HG03108 (cell line): ENCODE data around the gene PPCS.
"Not testable (repeated sequence)": the region's sequence is repeated elsewhere in the genome, so short reads cannot be mapped to it uniquely, and the experiment has no call there.

Source experiments
- ATAC-seq: cut with Tn5 transposase; IDR thresholded peaks from one replicate; pipeline ENCODE4 v1.9.1; 2021; ENCODE audit warnings: moderate library complexity; ENCODE audit not compliant: unreplicated experiment

PPCS gene

DNA sequence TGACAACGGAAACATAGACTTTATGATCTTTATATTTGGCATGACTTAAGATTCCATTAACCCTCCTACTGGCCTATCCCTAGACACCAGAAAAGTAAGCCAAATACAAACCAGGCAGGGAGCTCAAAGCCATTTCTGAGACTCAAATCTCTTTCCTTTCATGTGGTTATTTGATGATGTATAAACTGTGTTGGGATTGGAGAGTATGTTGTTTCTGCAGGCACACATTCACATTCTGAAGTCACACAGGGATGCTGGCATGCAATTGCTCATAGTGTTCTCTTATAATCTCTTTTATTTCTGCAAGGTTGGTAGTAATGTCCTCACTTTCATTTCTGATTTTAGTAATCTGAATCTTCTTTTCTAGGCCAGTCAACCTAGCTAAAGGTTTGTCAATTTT lies 6.3 kb upstream of the PPCS start:
- ATAC-seq, result no peak

DNA sequence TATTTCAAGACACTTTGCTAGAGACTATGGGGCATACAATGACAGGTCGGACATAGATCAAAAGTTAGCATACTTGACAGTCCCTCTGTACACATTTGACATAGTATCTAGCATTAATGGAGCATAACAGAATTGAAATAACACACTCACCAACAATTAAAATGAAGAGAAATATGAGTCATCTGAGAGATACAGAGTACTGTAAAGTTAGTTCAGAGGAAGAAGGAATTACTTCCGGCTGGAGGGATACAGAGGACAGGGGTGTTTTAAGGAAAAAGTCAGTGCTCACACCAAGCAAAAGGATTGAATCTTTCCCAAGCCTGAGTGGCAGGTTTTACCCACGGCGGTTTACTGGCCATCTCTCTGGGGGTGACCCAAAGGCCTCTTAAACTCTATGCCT lies 3.0 kb upstream of the PPCS start:
- ATAC-seq, result no peak

DNA sequence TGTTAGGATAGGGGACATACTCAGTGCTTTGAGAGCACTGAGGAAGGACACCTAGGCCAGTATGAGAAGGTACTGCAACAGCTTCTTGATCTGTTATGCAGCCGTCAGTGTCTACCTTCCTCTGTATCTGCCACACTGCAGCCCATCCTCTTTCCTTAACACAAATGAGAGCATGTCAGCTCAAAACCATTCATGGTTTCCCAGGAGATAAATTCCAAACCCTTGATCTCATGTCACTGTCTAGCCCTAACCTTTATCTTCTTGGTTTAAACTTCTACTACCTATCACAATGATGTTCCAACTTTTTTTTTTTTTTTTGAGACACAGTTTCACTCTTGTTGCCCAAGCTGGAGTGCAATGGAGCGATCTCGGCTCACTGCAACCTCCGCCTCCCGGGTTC lies 1.9 kb upstream of the PPCS start:
- no peak for ATAC-seq

DNA sequence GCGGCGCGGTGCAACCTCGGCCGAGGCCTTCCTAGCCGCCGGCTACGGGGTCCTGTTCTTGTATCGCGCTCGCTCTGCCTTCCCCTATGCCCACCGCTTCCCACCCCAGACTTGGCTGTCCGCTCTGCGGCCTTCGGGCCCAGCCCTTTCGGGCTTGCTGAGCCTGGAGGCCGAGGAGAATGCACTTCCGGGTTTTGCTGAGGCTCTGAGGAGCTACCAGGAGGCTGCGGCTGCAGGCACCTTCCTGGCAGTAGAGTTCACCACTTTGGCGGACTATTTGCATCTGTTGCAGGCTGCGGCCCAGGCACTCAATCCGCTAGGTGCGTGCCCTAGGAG lies 379 bp downstream of the PPCS start:
- ATAC-seq, result peak; percentile 42

DNA sequence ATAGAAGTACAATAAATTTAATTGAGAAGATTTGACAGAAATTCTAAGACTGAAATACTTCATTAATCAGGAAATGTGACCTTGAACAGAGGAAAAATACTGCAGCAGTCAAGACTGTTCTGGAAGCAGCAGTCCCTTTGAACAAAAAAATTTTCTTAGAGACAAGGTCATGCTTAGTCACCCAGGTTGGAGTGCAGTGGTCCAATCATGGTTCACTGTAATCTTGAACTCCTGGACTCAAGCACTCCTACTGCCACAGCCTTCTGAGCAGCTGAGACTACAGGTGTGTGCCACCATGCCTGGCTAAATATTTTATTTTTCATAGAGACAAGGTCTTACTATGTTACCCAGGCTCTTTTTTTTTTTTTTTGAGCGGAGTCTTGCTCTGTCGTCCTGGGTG lies 4.9 kb downstream of the PPCS start:
- ATAC-seq, result no peak

DNA sequence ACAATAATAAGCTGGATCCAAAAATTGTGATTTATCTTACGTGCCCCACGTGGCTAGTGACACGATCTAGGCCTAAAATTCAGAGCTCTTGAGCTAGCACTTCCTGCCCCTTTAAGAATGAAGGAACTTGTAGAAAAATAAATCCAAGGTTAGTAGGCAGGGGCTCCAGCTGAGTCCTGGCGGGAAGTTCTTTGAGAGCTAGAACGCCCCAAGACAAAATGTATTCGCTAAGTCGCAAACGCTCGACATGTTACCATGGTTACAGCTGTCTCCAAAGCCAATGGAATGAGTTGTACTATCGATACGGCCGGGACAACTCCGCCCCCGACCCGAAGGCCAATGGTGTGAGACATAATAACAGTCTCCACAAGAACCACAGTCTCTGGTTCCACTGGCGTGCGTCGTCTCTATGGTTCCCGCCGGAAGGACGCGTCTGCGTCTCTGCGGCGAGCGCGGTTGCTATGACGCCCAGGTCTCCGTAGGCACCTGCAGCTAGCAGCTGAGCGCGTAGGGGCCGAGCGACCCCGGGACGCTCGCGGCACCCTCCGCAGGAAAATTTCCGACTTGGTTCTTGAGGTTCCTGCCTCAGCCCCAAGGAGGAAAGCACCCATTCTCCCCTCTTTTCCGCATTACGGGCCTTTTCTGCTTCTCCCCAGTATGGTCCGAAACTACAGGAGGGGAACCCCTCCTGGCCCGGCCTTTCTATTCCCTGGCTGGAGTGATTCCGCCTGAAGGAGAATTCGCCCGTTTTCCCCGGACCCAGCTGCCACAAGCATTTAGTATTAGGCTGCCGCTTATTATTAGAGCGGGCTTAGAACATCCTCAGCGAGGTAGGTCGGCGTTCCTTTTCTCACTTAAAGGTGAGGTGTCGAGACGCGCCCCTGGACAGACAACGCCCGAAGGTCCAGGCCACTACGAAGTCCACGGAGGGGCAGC lies 6.8 kb downstream of the PPCS start, which contains the start of gene CCDC30:
CCDC30 (plus strand) TSS at position 459 of the 936 bp plus-strand sequence. CDS start 17,266 bp downstream, outside the sequence.
- peak; percentile 99 for ATAC-seq

DNA sequence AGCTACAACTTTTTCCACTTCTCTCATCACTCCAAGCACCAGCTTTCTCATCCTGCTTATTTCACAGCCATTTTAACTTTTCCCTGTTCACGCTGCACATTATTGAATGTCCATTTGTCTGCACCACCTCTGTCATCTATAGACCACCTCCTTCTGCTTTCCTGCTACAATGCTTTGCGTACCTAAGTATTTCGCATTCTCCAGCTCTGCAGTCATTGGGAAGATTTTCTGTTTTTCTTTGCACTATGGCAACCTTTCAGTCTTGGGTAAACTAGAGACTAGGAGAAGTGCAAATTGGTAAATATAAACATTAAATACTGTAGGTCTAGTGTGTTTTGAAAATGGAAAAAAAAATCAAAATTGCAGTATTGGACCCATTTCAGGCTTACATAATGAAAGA lies 7.6 kb downstream of the PPCS start:
- no peak for ATAC-seq

DNA sequence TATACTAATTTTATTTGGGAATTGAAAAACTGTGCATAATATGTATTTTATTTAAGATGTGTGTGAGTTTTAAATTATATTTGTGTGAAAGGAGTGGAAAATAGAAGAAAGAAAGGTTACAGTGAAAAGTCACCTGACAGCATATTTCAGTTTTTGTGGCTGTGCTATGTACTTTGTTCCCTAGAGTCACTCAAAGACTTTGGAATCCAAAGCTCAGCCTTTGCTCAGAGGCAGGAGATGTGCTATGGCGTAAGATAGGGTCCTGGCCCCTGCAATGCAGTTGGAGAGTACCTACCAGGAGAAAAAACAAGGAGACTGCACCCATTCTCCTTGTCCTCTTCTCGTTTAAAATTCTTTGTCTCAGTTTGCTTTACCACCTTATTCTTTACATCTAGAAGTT lies 9.7 kb downstream of the PPCS start:
- ATAC-seq, result no peak

DNA sequence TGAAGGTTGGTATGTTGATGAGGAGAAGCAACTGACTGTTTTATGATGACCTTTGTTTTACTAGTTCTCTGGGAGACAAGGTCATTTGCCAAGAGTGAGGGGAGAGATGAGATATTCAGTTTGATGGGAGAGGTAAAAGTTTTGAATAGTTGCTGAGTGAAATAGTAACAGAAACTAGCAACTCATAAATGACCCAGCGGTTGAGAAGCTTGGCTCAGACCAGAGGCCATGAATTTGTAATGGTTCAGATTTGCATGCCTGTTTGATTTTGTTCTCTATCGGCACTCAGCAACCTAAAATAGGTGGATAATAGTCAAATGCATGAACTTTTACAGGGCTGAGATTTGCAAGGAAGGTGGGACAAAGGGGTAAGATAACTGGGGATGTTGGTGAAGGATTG lies 13.4 kb downstream of the PPCS start:
- ATAC-seq, result no peak

DNA sequence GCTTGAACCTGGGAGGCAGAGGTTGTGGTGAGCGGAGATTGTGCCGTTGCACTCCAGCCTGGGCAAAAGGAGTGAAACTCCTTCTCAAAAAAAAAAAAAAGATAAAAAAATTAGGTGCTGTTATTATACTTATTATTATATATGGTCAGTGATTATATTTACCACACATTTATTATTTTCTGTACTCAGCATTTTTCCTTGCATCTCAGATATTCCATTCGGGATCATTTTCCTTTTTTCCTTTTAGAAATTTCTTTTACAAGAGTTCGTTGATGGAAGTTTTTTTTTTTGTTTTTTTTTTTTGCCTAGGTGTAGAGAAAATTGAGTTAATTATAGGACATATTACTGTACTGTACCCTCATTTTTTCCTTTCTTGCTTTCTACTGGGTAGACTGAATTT lies 20.3 kb downstream of the PPCS start:
- ATAC-seq, result no peak

DNA sequence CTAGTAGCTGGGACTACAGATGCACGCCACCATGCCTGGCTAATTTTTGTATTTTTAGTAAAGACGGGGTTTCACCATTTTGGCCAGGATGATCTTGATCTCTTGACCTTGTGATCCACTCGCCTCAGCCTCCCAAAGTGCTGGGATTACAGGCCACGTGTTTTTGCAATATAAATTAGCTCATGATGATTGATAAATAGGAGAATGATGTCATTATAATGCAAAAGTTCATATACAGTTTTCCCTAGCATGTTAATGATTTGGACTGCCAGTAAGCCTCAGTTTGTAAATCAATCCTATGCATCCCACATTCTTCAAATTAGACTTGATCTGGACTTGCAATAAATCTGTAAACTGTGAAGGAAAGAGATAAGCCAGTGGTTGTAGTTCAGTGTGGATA lies 21.0 kb downstream of the PPCS start:
- ATAC-seq, result not testable (repeated sequence)

DNA sequence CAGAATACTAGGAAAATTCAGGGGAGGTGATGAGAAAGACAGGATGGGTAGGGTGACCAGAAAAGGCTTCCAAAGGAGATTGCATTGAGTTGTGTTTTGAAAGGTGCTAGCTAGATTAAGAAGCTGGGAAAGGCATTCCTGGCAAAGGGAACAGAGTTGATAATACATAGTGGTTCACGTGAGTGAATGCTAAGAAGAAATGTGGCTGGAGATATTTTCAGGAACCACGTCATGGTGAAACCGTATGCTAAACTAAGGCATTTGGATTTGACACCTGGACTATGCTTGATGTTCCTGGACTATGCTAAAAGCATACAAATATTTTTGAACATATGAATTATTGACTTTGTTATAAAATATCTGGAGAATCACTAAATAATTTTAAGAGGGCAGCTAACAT lies 21.4 kb downstream of the PPCS start:
- no peak for ATAC-seq

DNA sequence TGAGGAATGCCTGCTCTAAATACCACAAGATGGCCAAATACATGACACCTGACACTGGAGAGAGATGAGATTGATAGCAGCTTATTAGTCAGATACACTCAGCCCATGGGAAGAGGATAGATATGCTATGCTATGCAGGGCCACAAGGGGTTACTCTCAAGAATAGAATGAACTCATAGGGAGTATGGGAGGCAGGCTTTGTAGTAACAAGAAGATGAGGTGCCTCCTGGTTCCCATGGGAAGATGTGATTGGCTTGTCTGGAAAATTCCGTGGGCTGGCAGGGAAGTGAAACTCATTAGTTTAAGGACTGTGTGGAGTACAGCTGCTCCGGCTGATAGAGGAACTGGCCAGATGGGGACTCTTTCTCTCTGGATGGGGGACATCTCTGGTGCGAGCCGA lies 23.3 kb downstream of the PPCS start:
- ATAC-seq, result no peak

DNA sequence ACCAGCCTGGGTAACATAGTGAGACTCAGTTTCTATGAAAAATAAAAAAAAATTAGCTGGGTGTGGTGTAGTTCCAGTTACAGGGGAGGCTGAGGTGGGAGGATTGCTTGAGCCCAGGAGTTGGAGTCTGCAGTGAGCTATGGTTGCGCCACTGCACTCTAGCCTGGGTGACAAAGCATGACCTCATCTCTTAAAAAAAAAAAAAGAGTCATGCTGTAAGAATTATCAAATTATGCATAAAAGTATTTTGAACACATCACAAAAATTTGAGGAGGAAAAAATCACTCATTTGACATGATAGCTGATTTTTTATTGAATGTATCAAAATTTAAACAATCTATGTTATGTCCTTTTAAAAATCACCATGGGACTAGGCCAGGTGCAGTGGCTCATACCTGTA lies 24.6 kb downstream of the PPCS start:
- ATAC-seq, result no peak

DNA sequence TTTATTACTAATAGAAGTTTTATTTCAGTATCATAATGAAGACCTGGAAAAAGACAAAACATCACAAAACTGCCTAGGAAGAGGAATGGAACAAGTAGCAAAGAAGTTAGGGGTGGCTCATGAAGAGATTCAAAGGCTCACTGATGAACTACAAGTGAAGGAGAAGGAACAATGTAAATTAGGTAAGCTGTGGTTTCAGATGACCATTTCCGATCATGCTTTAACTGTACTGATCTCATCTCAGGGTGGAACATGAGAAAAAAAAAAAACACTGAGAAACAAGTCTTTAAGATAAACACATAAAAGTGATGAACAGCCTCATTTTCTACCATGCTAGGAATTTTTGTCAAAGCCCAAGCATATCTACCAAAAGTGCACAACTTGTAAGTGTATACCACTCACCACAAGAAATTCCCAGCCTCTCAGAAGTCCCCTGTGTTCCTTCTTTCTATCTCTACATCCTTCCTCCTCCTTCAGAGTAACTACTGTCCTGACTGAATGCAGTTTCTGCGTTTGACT lies 26.4 kb downstream of the PPCS start:
- no peak for ATAC-seq

DNA sequence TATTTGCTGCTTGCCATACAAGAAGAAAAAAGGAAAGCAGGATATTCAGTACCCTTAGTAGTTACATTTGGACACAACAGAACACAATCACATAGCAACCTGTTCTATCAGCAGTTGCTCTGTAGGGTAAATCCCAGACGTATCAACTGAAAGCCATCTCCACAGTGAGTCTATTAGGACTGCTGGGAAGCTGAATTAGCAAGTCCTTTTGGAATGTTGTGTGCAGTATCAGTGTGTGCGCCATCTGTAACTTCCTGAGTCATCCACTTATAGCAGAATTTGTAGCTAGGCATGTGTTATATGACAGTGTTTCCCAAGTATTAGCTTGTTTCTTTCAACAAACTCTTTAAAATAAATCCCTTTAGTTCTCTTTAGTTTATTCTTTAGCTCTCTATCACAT lies 28.0 kb downstream of the PPCS start:
- ATAC-seq, result no peak

DNA sequence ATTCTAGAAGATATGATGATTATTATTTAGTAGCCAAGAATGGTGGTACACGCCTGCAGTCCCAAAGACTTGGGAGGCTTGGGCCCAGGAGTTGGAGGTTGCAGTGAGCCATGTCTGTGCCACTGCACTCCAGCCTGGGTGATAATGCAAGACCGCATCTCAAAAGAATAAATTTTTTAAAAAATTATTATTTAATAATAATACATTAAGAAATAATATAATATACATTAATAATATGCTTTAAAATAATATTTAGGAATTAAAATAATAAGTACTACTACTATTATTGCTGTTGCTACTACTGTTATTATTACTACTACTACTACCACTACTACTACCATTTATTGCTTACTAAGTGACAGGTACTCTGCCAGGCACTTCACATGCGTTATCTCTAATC lies 33.9 kb downstream of the PPCS start:
- ATAC-seq, result no peak

DNA sequence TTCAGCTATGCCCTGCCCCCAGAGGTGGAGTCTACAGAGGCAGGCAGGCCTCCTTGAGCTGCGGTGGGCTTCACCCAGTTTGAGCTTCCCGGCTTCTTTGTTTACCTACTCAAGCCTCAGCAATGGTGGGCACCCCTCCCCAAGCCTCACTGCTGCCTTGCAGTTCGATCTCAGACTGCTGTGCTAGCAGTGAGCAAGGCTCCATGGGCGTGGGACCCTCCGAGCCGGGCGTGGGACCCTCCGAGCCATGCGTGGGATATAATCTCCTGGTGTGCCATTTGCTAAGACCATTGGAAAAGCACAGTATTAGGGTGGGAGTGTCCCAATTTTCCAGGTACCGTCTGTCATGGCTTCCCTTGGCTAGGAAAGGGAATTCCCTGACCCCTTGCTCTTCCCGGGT lies 45.7 kb downstream of the PPCS start:
- not testable (repeated sequence) for ATAC-seq

DNA sequence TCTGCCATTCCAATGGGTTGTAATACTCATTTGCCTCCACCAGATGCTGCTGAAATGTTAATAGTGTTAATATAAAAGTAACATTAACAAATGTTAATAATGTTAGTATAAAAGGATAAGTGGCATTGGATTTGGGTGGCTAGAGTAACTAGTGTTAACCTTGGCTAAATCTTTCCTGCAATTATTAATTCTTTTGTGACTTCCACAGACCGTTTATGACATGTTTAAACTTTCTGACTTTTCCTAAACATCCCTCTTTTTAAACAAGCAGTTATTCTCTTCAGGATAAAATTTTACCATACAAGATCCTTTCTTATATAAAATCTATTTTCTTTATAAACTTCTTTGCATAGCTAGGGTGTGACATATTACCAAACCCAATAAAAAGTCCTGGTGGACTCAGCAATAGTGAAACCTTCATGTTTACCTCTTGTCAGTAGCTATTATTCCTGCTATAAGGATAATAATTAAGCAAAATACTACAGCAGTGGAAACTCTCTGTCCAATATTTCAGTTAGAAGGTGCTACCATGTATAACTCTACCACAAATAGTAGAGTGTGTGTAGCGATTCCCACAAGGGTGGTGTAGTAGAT lies 48.3 kb downstream of the PPCS start:
- no peak for ATAC-seq

DNA sequence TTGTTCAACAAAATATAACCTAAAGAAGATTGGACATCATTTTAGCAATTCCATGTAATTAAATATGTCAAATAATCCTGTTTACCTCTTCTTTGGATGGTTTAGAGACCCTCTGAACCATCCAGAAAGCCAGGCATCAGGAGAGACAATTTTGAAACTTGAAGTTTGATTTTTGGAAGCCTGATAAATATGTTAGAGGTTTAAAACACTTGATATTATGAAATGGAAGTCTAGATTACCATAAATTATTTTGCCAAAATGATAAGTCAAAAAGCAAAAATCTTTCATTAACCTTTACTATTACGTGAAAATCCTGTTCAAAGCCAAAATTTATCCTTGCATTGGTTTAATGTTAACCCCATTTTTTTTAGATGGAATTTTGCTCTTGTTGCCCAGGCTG lies 50.2 kb downstream of the PPCS start:
- no peak for ATAC-seq
